WI38 (cell line): Measurements from ENCODE around the gene DIP2A.

ENCODE experiments used
- H3K4me3 ChIP-seq: 2 replicates; pipeline ENCODE4 v1.5.1; 2011; ENCODE audit warnings: low read depth, mild to moderate bottlenecking, control low read depth, low read length
- TF ChIP-seq, protein P1 (sequence below): IDR thresholded peaks from 2 replicates; pipeline ENCODE4 v1.5.1; 2012; ENCODE audit warnings: low read depth, mild to moderate bottlenecking, control low read depth, low read length

DIP2A gene

GRCh38 chr21:46503922-46504550, 45.3 kb downstream of the DIP2A start:
- TF ChIP-seq, protein P1, sequence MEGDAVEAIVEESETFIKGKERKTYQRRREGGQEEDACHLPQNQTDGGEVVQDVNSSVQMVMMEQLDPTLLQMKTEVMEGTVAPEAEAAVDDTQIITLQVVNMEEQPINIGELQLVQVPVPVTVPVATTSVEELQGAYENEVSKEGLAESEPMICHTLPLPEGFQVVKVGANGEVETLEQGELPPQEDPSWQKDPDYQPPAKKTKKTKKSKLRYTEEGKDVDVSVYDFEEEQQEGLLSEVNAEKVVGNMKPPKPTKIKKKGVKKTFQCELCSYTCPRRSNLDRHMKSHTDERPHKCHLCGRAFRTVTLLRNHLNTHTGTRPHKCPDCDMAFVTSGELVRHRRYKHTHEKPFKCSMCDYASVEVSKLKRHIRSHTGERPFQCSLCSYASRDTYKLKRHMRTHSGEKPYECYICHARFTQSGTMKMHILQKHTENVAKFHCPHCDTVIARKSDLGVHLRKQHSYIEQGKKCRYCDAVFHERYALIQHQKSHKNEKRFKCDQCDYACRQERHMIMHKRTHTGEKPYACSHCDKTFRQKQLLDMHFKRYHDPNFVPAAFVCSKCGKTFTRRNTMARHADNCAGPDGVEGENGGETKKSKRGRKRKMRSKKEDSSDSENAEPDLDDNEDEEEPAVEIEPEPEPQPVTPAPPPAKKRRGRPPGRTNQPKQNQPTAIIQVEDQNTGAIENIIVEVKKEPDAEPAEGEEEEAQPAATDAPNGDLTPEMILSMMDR: no peak
- no peak overlapping the region for H3K4me3 ChIP-seq

- TF ChIP-seq, protein P1: no peak
- H3K4me3 ChIP-seq: no peak overlapping the region
These were observed 46.0 kb downstream of the DIP2A start for GRCh38 chr21:46504666-46505065.

- TF ChIP-seq, protein P1: no peak
- H3K4me3 ChIP-seq: no peak overlapping the region
These were observed 48.9 kb downstream of the DIP2A start for GRCh38 chr21:46507562-46507961.

GRCh38 chr21:46509741-46510502, 51.2 kb downstream of the DIP2A start:
- no peak overlapping the region for H3K4me3 ChIP-seq
- TF ChIP-seq, protein P1: no peak

DNA sequence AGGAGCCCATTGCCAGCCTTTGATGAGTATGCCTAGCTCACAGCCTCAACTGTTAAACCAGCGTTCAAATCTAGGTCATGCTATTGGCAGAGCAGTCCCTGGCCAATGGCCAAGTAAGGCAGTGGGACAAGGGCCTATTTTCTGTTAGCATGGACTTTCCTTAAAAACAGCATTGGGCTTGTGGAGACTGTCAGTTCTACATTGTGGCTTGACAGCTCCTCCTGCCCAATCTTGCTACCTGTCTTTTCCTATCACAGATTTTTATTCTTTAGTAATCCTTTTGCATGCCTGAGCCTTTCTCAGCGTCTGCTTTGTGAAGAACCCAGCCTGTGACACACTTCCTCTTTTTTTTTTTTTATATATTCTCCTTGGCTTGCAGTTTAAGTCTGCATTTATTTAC, 56.4 kb downstream of the DIP2A start:
- TF ChIP-seq, protein P1: no peak
- H3K4me3 ChIP-seq: no peak overlapping the region

GRCh38 chr21:46516068-46516467, 57.4 kb downstream of the DIP2A start:
- TF ChIP-seq, protein P1: no peak

DNA sequence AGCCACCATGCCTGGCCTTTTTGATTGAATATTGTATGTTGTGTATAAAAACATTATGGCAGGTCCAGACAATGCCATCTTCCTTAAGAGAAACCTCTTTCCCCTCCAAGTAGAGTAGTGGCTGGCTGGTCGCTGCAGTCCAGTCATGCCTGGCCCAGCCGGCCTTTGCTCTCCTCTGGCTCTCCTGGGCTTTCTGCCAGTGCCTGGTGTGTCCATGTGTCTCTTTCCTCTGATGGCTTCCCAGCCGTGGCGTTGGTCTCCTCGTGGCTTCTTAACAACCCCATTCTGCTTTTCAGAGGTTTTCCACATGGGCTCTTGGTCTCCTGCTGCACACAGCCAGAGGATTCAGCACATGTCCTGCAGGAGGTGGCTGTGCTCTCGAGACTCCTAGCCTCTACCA, 58.7 kb downstream of the DIP2A start:
- TF ChIP-seq, protein P1: no peak
- no peak overlapping the region for H3K4me3 ChIP-seq

More at GRCh38 chr21:46516068-46516467, 57.4 kb downstream of the DIP2A start:
- no peak overlapping the region for H3K4me3 ChIP-seq
